Endothelial cell of umbilical vein (primary cell): ENCODE measurements around the gene KYNU. TPM values are rescaled to one million over a fixed set of nuclear protein-coding genes. Genes with fewer than 3 reads are reported as not detected.

ENCODE experiments used
- BruUV-seq: library from RNA; stranded (reverse); fragments of 400-500 nt; replicated peaks from 2 replicates; lab custom pipeline; 2021; lab: Mats Ljungman, UMichigan
- CTCF ChIA-PET: fragments of 300-600, 350-600 bp; sonication (Branson Sonifier 250); formaldehyde crosslinking; loops from one replicate; lab custom pipeline; 2021; ENCODE audit warnings: antibody characterized with exemption, inconsistent platforms; lab: Charles Lee
- POLR2A ChIA-PET: fragments of 300-600, 350-600 bp; sonication (Branson Sonifier 250); formaldehyde crosslinking; loops from one replicate; lab custom pipeline; 2021; ENCODE audit warnings: antibody characterized with exemption, inconsistent platforms; lab: Charles Lee
- DNase-seq: peaks from one replicate; pipeline ENCODE4 v3.0.0-alpha.2; 2011; ENCODE audit warnings: low read depth, low spot score
- FAIRE-seq: peaks from 2 replicates; lab custom pipeline; 2011; peaks lifted over from hg19 to GRCh38; lab: Jason Lieb, UNC
- H2AFZ ChIP-seq: 2 replicates; pipeline ENCODE4 v1.6.0; 2012; ENCODE audit warnings: low read depth, low read length, control low read depth, inconsistent platforms
- H3K27ac ChIP-seq: 2 replicates; pipeline ENCODE4 v1.5.1; 2011; ENCODE audit warnings: low read depth, mild to moderate bottlenecking, control low read depth, low read length, moderate library complexity; ENCODE audit not compliant: insufficient read depth
- H3K27me3 ChIP-seq, 2 experiments: 2 replicates each; pipeline versions ENCODE4 v1.6.0 to v1.6.1; 2011; ENCODE audit warnings: low read length in 2 of 2, mixed read lengths in 1 of 2; ENCODE audit not compliant: control insufficient read depth in 2 of 2, insufficient read depth in 2 of 2
- H3K36me3 ChIP-seq, 2 experiments: 2 replicates in 1 of 2; 3 replicates in 1 of 2; pipeline ENCODE4 v1.5.1; 2011; ENCODE audit warnings: low read length in 2 of 2, mild to moderate bottlenecking in 1 of 2, moderate library complexity in 1 of 2; ENCODE audit not compliant: control insufficient read depth in 2 of 2, insufficient read depth in 2 of 2; ENCODE audit errors: extremely low read depth in 1 of 2
- H3K4me1 ChIP-seq: 3 replicates; pipeline ENCODE4 v1.5.1; 2011; ENCODE audit warnings: mild to moderate bottlenecking, low read length; ENCODE audit not compliant: control insufficient read depth, insufficient read depth; ENCODE audit errors: extremely low read depth
- H3K4me2 ChIP-seq: 2 replicates; pipeline ENCODE4 v1.6.1; 2011; ENCODE audit warnings: low read length, control low read depth, mixed read lengths; ENCODE audit not compliant: insufficient read depth
- H3K4me3 ChIP-seq, 3 experiments: fragments of 200-600 bp in 1 of 3; sonication (generic), shearing (Covaris generic) in 1 of 3; replicated peaks in 1 of 3; 2 replicates each; pipeline ENCODE4 v1.5.1; 2011 to 2016; ENCODE audit warnings: control low read depth in 3 of 3, low read length in 3 of 3, mild to moderate bottlenecking in 2 of 3, inconsistent platforms in 1 of 3, low read depth in 1 of 3, moderate library complexity in 1 of 3; ENCODE audit not compliant: insufficient read depth in 1 of 3
- H3K79me2 ChIP-seq: 2 replicates; pipeline ENCODE4 v1.6.0; 2012; ENCODE audit warnings: low read length, inconsistent platforms; ENCODE audit not compliant: control insufficient read depth, insufficient read depth
- H3K9ac ChIP-seq: replicated peaks from 2 replicates; pipeline ENCODE3; 2011; ENCODE audit warnings: low read length, control low read depth; ENCODE audit not compliant: insufficient read depth; ENCODE audit errors: extremely low read depth
- H3K9me1 ChIP-seq: replicated peaks from 3 replicates; pipeline ENCODE4 v1.6.0; 2011; ENCODE audit warnings: mild to moderate bottlenecking, low read length; ENCODE audit not compliant: control insufficient read depth, insufficient read depth; ENCODE audit errors: extremely low read depth
- H3K9me3 ChIP-seq: replicated peaks from 2 replicates; pipeline ENCODE4 v1.5.1; 2012; ENCODE audit warnings: low read length, inconsistent platforms; ENCODE audit not compliant: control insufficient read depth, insufficient read depth
- H4K20me1 ChIP-seq: replicated peaks from 2 replicates; pipeline ENCODE3; 2011; ENCODE audit warnings: mild to moderate bottlenecking, low read length; ENCODE audit not compliant: control insufficient read depth, insufficient read depth; ENCODE audit errors: extremely low read depth
- CTCF ChIP-seq, 2 donors: IDR thresholded peaks; 1 replicate in 1 of 2; 2 replicates in 1 of 2; pipeline ENCODE4 v1.5.1; 2011; ENCODE audit warnings: low read length in 2 of 2, mild to moderate bottlenecking in 2 of 2, moderate library complexity in 2 of 2, control low read depth in 1 of 2, inconsistent platforms in 1 of 2, low read depth in 1 of 2; ENCODE audit not compliant: insufficient read depth in 1 of 2; ENCODE audit errors: extremely low read depth in 1 of 2
- GATA2 ChIP-seq: IDR thresholded peaks from 2 replicates; pipeline ENCODE4 v1.7.0; 2011; ENCODE audit warnings: low read depth, mild to moderate bottlenecking, moderate library complexity, mixed read lengths, low read length; ENCODE audit not compliant: insufficient read length, insufficient read depth
- POLR2A ChIP-seq: IDR thresholded peaks from 2 replicates; pipeline ENCODE4 v1.6.1; 2012; ENCODE audit warnings: low read depth, mild to moderate bottlenecking, control low read depth, low read length
- POLR2AphosphoS5 ChIP-seq: IDR thresholded peaks from 2 replicates; pipeline ENCODE4 v1.6.1; 2012; ENCODE audit warnings: low read depth, mild to moderate bottlenecking, control low read depth, low read length, moderate library complexity; ENCODE audit not compliant: insufficient read depth
- dilution Hi-C: fragments of 300-500 bp; cut with MboI; formaldehyde crosslinking; loops from one replicate; pipeline ENCODE4 v1.15.0; 2019; ENCODE audit warnings: low sequenced_read_pairs; ENCODE audit not compliant: extremely low pct_ligation_motif_present
- intact Hi-C: fragments of 100-400 bp; cut with micrococcal nuclease; formaldehyde crosslinking; loops from one replicate; pipeline ENCODE4 v1.10.0; 2022
- polyA plus RNA-seq, 4 experiments: library from polyadenylated mRNA; depleted of rRNA in 3 of 4; stranded (reverse) in 3 of 4; unstranded in 1 of 4; fragments of >200 nt; gene quantifications; 2 replicates each; pipeline versions ENCODE4 v1.2.1 to v1.2.3, GENCODE V29; 2011 to 2012; ENCODE audit warnings: missing spikeins in 1 of 4
- total RNA-seq: library from RNA; stranded (reverse); gene quantifications from 2 replicates; pipeline ENCODE4 v1.2.3, GENCODE V29; 2021

The KYNU gene
- total and polyA plus RNA-seq, 2 donors (not counting 3 experiments of a cell fraction or from before 2014, with no cell fraction given): 0.04 TPM; not detected in 1

- no peak overlapping the region for H3K27ac ChIP-seq
- no peak overlapping the region for H3K4me3 ChIP-seq
- no peaks in the 10 kb centered on the region for H3K9me1 ChIP-seq
- CTCF ChIA-PET: interaction anchor here (1.0 to 4.2 kb wide), 4 partner anchors 13 to 194 kb away, joined by 3 to 38 read pairs (median 13); no protein-coding TSS in a partner anchor
- POLR2A ChIA-PET: no interaction called here
- dilution Hi-C loops: no loop called here
- no peaks in the 10 kb centered on the region for H3K27me3 ChIP-seq
- no peaks in the 10 kb centered on the region for H3K9me3 ChIP-seq
- TF ChIP-seq GATA2 (no peak), CTCF (IDR thresholded peaks at IDR 0.05; ENCODE audit: extremely low read depth in 1 of 2, insufficient read depth in 1 of 2, low read depth in 1 of 2, low read length in 2 of 2) (peak in 1 of 2 donors; percentile 5)
- peak; percentile 35 for DNase-seq
- no peaks in the 10 kb centered on the region for H4K20me1 ChIP-seq
- H3K36me3 ChIP-seq: no peaks in the 10 kb centered on the region
- H2AFZ ChIP-seq: no peak overlapping the region
- BruUV-seq: no TSS peak
- FAIRE-seq: no peak
- no peak overlapping the region for H3K4me2 ChIP-seq
- no peak overlapping the region for H3K9ac ChIP-seq
- peaks cover 23% of the 10 kb centered on the region for H3K4me1 ChIP-seq
- intact Hi-C loops: loop anchor here (2.0 kb wide), 1 partner anchor 194 kb away; no protein-coding TSS in a partner anchor
- no peaks in the 10 kb centered on the region for H3K79me2 ChIP-seq
Measured at GRCh38 chr2:142876423-142876822, 1.0 kb upstream of the KYNU start.

- ChIA-PET CTCF (interaction anchor here (1.0 to 4.2 kb wide), 5 partner anchors 24 to 195 kb away, joined by 3 to 38 read pairs (median 9); no protein-coding TSS in a partner anchor), POLR2A (no interaction called here)
- TF ChIP-seq POLR2A: no peak
- no peak for TF ChIP-seq POLR2AphosphoS5
- no peak overlapping the region for H3K4me3 ChIP-seq
- H3K9me3 ChIP-seq: no peaks in the 10 kb centered on the region
- no peaks in the 10 kb centered on the region for H3K27me3 ChIP-seq
- no peaks in the 10 kb centered on the region for H3K9me1 ChIP-seq
- DNase-seq (no peak), FAIRE-seq (no peak)
- no peaks in the 10 kb centered on the region for H3K79me2 ChIP-seq
- H3K27ac ChIP-seq: no peak overlapping the region
- no peaks in the 10 kb centered on the region for H4K20me1 ChIP-seq
- H3K36me3 ChIP-seq: no peaks in the 10 kb centered on the region
- no peak overlapping the region for H3K9ac ChIP-seq
- BruUV-seq: no TSS peak
- dilution Hi-C loops: no loop called here
- H3K4me2 ChIP-seq: no peak overlapping the region
- H2AFZ ChIP-seq: no peak overlapping the region
- intact Hi-C loops: no loop called here
- peaks cover 19% of the 10 kb centered on the region for H3K4me1 ChIP-seq
Measured at GRCh38 chr2:142878031-142878678, 691 bp downstream of the KYNU start.
